IPS-18c (cell line): ENCODE data around the gene PAIP1.
"Not testable (repeated sequence)": the region's sequence is repeated elsewhere in the genome, so short reads cannot be mapped to it uniquely, and the experiment has no call there.

Experiments used
- H3K4me3 ChIP-seq: 2 replicates; pipeline ENCODE4 v1.7.0; 2013; ENCODE audit warnings: low read depth, mild to moderate bottlenecking, low read length, moderate library complexity; ENCODE audit not compliant: insufficient read depth
- H3K9me3 ChIP-seq: one replicate; pipeline ENCODE4 v1.6.1; 2013; ENCODE audit warnings: mild to moderate bottlenecking, low read length, moderate library complexity; ENCODE audit not compliant: control insufficient read depth, insufficient read depth

The PAIP1 gene

GRCh38 chr5:43548358-43548757 is 8.5 kb downstream of the PAIP1 start:
- peaks cover 2% of the 10 kb centered on the region for H3K9me3 ChIP-seq
- no peak overlapping the region for H3K4me3 ChIP-seq

GRCh38 chr5:43547532-43547931 is 9.3 kb downstream of the PAIP1 start:
- Histone ChIP-seq H3K4me3 (no peak overlapping the region), H3K9me3 (peaks cover 2% of the 10 kb centered on the region)

GRCh38 chr5:43543434-43543833 is 13.4 kb downstream of the PAIP1 start:
- Histone ChIP-seq H3K9me3 (peaks cover 2% of the 10 kb centered on the region), H3K4me3 (no peak overlapping the region)

GRCh38 chr5:43540746-43541145 is 16.1 kb downstream of the PAIP1 start:
- Histone ChIP-seq H3K9me3 (peaks cover 2% of the 10 kb centered on the region), H3K4me3 (no peak overlapping the region)

- no peak overlapping the region for H3K4me3 ChIP-seq
- no peaks in the 10 kb centered on the region for H3K9me3 ChIP-seq
These were observed 19.9 kb downstream of the PAIP1 start for GRCh38 chr5:43536972-43537371.

- Histone ChIP-seq H3K4me3 (no peak overlapping the region), H3K9me3 (no peaks in the 10 kb centered on the region)
These were observed 23.2 kb downstream of the PAIP1 start for GRCh38 chr5:43533646-43534045.

GRCh38 chr5:43530648-43531047 is 26.2 kb downstream of the PAIP1 start:
- Histone ChIP-seq H3K9me3 (no peaks in the 10 kb centered on the region), H3K4me3 (no peak overlapping the region)

GRCh38 chr5:43523662-43524072 is 33.2 kb downstream of the PAIP1 start:
- H3K9me3 ChIP-seq, result no peaks in the 10 kb centered on the region
- H3K4me3 ChIP-seq, result no peak overlapping the region

GRCh38 chr5:43520615-43521014 is 36.3 kb downstream of the PAIP1 start:
- no peaks in the 10 kb centered on the region for H3K9me3 ChIP-seq
- H3K4me3 ChIP-seq, result no peak overlapping the region

- H3K4me3 ChIP-seq, result peak overlapping the region; percentile 68; the same call in 1 of the 2 replicates
- H3K9me3 ChIP-seq, result no peaks in the 10 kb centered on the region
These were observed 41.2 kb downstream of the PAIP1 start for GRCh38 chr5:43515678-43516048.

GRCh38 chr5:43514816-43515677 is 41.8 kb downstream of the PAIP1 start, which contains the start of gene C5orf34:
Gene C5orf34 (minus strand): TSS chr5:43515148. CDS start chr5:43509339, 5,809 bp downstream.
- peak within 1 kb of the TSS; percentile 68 for H3K4me3 ChIP-seq
- H3K9me3 ChIP-seq, result no peaks in the 10 kb centered on the region

- H3K4me3 ChIP-seq, result peak overlapping the region; percentile 68
These were observed 42.4 kb downstream of the PAIP1 start for GRCh38 chr5:43514471-43514815.

GRCh38 chr5:43514025-43514424 is 42.9 kb downstream of the PAIP1 start:
- Histone ChIP-seq H3K4me3 (peak overlapping the region; percentile 68), H3K9me3 (no peaks in the 10 kb centered on the region)

More at GRCh38 chr5:43514471-43514815, 42.4 kb downstream of the PAIP1 start:
- no peaks in the 10 kb centered on the region for H3K9me3 ChIP-seq

GRCh38 chr5:43511062-43511461 is 45.8 kb downstream of the PAIP1 start:
- not testable (repeated sequence) for H3K4me3 ChIP-seq, H3K9me3 ChIP-seq

GRCh38 chr5:43498581-43498980 is 58.3 kb downstream of the PAIP1 start:
- H3K9me3 ChIP-seq, result no peaks in the 10 kb centered on the region
- no peak overlapping the region for H3K4me3 ChIP-seq

GRCh38 chr5:43497311-43498104 is 59.4 kb downstream of the PAIP1 start:
- no peak overlapping the region for H3K4me3 ChIP-seq
- no peaks in the 10 kb centered on the region for H3K9me3 ChIP-seq

- Histone ChIP-seq H3K4me3 (no peak overlapping the region), H3K9me3 (no peaks in the 10 kb centered on the region)
These were observed 65.6 kb downstream of the PAIP1 start for GRCh38 chr5:43491326-43491725.

GRCh38 chr5:43486353-43486752 is 70.5 kb downstream of the PAIP1 start:
- H3K4me3 ChIP-seq, result no peak overlapping the region

More at GRCh38 chr5:43486353-43486752, 70.5 kb downstream of the PAIP1 start:
- no peaks in the 10 kb centered on the region for H3K9me3 ChIP-seq
